HG03103 (cell line): Measurements from ENCODE around the gene ING5.
"Not testable (repeated sequence)": the region's sequence is repeated elsewhere in the genome, so short reads cannot be mapped to it uniquely, and the experiment has no call there.

ENCODE experiments used
- ATAC-seq: cut with Tn5 transposase; IDR thresholded peaks from one replicate; pipeline ENCODE4 v1.9.1; 2021; ENCODE audit warnings: low read depth; ENCODE audit not compliant: unreplicated experiment

Gene ING5

GRCh38 chr2:241755777-241756176, 53.9 kb downstream of the ING5 start:
- no peak for ATAC-seq

- ATAC-seq = no peak
Observed at GRCh38 chr2:241759067-241759807, 57.4 kb downstream of the ING5 start.

GRCh38 chr2:241759893-241760292, 58.1 kb downstream of the ING5 start:
- not testable (repeated sequence) for ATAC-seq

- no peak for ATAC-seq
Observed at GRCh38 chr2:241760301-241760771, 58.5 kb downstream of the ING5 start.

GRCh38 chr2:241762321-241762932, 60.6 kb downstream of the ING5 start:
- ATAC-seq = no peak

GRCh38 chr2:241762933-241763369, 61.1 kb downstream of the ING5 start:
- no peak for ATAC-seq

DNA sequence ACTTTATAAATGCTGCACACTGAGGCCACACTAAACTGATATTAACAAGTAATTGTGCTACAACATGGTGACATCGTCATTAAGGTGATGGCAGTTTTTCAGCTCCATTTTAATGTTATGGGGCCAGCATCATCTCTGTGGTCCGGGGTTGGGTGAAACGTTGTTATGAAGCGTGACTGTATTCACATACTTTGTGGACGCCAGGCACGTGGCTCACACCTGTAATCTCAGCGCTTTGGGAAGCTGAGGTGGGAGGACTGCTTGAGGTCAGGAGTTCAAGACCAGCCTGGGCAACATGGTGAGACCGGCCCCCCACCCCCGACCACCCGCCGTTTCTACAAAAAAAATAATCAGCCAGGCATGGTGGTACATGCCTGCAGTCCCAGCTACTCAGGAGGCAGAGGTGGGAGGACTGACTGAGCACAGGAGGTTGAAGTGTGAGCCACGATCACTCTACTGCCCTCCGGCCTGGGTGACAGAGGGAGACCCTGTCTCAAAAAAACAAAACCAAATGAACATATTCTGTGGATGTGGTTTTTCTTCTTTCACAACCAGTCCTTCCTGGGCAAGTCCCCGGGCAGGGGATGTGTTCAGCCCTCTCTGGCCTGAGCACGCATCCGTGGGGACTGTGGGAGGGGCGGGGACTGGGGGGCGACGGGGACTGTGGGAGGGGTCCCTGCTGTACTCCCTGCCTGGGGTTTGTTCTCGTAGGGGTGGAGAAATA, 61.9 kb downstream of the ING5 start:
- no peak for ATAC-seq

DNA sequence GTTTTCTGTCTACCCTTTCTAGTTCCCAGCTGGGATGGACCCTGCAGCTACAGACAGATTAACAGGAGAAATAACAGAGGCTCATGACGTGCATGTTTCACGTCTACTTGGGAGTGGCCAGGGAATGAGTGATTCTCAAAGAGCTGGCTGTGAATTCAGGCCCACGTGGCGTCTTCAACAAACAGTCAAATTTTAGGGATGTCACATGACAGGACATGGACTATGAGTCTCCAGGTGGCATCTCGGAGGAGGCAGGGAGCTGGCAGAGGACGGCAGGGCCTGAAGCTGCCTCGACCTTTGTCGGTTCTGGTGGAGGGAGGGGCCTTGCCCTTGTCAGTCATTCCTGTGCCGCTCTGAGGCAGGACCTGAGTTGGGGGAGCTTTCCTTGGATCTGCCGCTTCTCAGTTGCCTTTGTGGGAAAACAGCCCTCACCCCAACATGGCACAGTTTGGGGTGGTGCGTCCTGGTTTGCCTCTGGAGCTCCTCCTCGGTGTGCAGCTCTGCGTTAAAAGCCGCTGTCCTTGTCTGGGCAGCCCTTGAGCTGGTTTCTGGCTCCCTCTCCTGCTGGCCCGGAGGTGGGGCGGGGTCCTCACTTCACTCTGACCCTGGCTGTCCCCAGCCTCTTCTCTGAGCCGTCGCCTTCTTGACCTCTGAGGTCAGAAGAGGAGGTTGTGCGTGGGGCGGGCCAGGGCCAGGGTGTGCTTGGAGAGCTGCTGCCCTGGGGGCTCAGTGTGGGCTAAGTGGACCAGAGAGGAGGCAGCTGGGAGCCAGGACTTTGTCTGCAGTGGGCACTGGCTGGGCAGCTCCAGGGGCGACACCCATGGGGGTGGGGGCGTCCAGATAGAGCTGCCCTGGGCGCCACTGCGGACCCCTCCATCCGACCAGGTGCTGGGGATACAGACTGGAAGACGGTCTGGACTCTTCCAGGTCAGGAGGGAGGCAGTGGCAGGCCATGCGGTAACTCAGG, 62.7 kb downstream of the ING5 start:
- no peak for ATAC-seq

- ATAC-seq = no peak
Observed at GRCh38 chr2:241767464-241768250, 65.8 kb downstream of the ING5 start.

DNA sequence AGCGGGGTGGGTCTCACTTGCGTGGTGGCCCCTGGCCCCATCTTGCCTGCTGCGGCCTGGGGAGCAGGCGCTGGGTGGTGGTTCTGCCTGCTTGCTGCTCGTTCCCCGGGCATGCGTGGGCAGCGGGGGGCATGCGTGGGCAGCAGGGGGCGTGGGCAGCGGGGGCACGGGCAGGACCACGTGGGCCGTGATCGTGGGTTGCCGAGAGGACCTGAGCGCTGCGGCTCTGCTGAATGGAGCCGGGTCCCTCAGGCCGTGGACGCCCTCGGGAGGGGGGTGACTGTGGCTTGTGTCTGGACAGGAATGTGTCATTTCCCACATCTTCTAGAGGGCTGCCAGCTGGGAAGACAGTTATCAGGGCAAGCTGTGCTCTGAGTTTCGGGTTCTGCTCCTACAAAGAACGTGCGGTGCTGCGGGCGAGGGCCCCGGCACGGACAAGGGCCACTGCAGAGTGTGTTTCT, 66.4 kb downstream of the ING5 start:
- ATAC-seq = no peak

- no peak for ATAC-seq
Observed at GRCh38 chr2:241768850-241769249, 67.0 kb downstream of the ING5 start.

DNA sequence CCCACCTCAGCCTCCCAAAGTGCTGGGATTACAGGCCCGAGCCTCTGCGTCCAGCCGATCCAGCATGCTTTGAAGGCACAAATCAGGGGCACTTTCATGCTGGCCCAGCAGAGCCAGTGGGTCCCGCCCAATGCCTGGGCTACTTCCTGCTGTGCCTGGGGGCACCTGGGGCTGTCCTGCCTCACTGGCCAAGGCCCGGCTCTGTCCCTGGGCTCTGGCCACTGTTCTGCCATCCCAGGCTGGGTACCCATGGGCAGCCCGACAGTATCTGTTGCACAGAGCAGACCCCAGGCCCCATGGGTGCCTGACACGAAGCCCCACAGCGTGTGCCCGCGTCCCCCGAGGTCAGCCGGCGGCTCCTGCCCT, 68.0 kb downstream of the ING5 start:
- ATAC-seq = no peak

GRCh38 chr2:241770185-241770935, 68.5 kb downstream of the ING5 start:
- ATAC-seq = no peak

DNA sequence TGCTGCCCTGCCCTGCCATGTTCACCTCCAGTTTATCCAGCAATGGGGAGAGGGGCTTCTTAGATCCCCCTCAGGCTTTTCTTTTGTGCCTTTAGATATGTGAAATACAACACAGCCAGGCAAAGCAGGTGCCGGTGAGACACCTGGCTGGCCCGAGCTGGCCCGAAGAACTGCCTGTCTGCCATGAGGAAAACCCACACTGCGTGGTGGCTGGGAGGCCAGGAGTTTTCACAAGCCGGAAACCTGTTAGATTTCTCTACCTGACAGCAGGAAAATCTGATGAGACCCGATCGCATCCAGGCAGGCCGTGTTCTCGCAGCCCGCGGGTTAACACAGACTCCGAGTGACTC, 69.1 kb downstream of the ING5 start:
- ATAC-seq = no peak

DNA sequence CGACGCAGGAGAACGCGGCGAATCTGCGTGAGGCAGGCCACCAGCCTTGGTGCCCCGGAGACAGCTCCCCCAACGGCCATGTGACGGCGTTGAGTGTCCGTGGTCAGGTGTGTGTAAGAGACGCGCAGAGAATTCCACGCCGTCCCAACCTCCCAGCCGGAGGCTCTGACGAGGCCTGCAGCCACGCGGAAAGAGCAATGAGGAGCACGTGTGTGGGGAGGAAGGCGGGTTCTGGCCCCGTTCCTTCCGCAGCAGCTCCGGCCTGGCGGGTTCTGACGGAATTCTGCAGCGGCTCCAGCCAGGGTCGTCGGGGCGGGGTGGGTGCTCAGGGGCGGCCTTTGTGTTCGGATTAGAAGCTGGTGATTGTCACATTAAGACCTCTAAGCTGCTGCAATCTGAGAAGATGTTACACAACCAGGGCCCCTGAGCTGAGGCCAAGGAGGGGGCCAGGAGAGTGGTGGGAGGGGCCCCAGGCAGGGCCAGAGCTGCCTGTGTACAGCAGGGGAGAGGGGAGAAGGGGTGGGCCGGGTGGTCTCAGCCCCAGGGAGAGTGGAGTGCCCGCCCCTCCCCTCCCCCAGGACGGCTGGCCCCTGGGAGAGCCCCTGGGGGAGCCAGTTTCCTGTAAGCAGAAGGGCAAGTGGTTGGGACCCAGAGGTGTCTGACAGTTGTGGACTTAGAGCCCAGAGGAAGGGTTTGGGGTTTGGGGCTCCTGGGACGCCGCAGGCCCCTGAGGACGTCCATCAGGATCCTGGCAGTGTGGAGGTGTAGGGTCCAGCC, 69.6 kb downstream of the ING5 start:
- no peak for ATAC-seq

DNA sequence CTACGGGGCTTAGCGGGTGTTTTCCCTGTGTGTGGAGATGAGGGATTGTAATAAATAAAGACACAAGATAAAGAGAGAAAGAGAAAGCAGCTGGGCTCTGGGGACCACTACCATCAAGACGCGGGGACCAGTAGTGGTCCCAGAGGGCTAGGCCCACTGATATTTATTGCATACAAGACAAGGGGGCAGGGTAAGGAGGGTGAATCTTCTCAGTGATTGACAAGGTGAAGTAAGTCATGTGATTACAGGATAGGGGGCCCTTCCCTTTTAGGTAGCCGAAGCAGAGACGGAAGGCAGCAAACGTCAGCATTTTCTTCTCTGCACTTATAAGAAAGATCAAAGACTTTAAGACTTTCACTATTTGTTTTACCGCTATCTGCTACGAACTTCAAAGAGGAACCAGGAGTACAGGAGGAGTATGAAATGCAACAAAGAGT, 70.2 kb downstream of the ING5 start:
- no peak for ATAC-seq

- ATAC-seq = no peak
Observed at GRCh38 chr2:241773511-241774418, 71.9 kb downstream of the ING5 start.
